ENCODE results near the gene KIFC3.

KIFC3 gene

GRCh38 chr16:57762365-57763040 lies 39.8 kb downstream of the KIFC3 start:
- Histone ChIP-seq H3K36me3 (replicated peaks; ENCODE audit: insufficient read depth, low read length) (no peaks in the 10 kb centered on the region), H4K20me1 (ENCODE audit: insufficient read depth, low read length) (no peaks in the 10 kb centered on the region), H3K4me1 (ENCODE audit: low read length) (no peaks in the 10 kb centered on the region), H3K4me2 (ENCODE audit: low read depth, low read length) (no peak overlapping the region), H2AFZ (ENCODE audit: low read length) (no peak overlapping the region), H3K27me3 (replicated peaks; ENCODE audit: insufficient read depth, low read length) (no peaks in the 10 kb centered on the region), H3K79me2 (ENCODE audit: low read length) (no peaks in the 10 kb centered on the region), H3K9me3 (replicated peaks; ENCODE audit: insufficient read depth, low read length) (no peaks in the 10 kb centered on the region), H3K9ac (ENCODE audit: low read length) (no peak overlapping the region), H3K9me2 (replicated peaks; ENCODE audit: insufficient read depth, low read length) (no peaks in the 10 kb centered on the region), H3K27ac (ENCODE audit: low read length) (no peak overlapping the region), H3F3A (ENCODE audit: insufficient read depth, low read length) (no peaks in the 10 kb centered on the region), H3K4me3 (ENCODE audit: low read length) (no peak overlapping the region)
- TF ChIP-seq EZH2phosphoT487 (IDR thresholded peaks at IDR 0.05; ENCODE audit: low read length) (no peak), CTCF (IDR thresholded peaks at IDR 0.05; ENCODE audit: low read length) (no peak), EZH2 (optimal IDR thresholded peaks at IDR 0.05; ENCODE audit: low read depth, low read length) (no peak)
- DNase-seq, result no peak

- no peaks in the 10 kb centered on the region for H3K36me3 ChIP-seq (replicated peaks; ENCODE audit: insufficient read depth, low read length)
- no peaks in the 10 kb centered on the region for H3K27me3 ChIP-seq (replicated peaks; ENCODE audit: insufficient read depth, low read length)
- no peak overlapping the region for H3K4me3 ChIP-seq (ENCODE audit: low read length)
- no peaks in the 10 kb centered on the region for H3K4me1 ChIP-seq (ENCODE audit: low read length)
- no peak for DNase-seq
- H3K9me2 ChIP-seq (replicated peaks; ENCODE audit: insufficient read depth, low read length), result no peaks in the 10 kb centered on the region
- no peak overlapping the region for H3K27ac ChIP-seq (ENCODE audit: low read length)
- H3F3A ChIP-seq (ENCODE audit: insufficient read depth, low read length), result no peaks in the 10 kb centered on the region
- H3K4me2 ChIP-seq (ENCODE audit: low read depth, low read length), result no peak overlapping the region
- no peak overlapping the region for H2AFZ ChIP-seq (ENCODE audit: low read length)
- no peak overlapping the region for H3K9ac ChIP-seq (ENCODE audit: low read length)
- no peaks in the 10 kb centered on the region for H3K9me3 ChIP-seq (replicated peaks; ENCODE audit: insufficient read depth, low read length)
- H3K79me2 ChIP-seq (ENCODE audit: low read length), result no peaks in the 10 kb centered on the region
- no peaks in the 10 kb centered on the region for H4K20me1 ChIP-seq (ENCODE audit: insufficient read depth, low read length)
- no peak for TF ChIP-seq CTCF (IDR thresholded peaks at IDR 0.05; ENCODE audit: low read length)
- TF ChIP-seq EZH2 (optimal IDR thresholded peaks at IDR 0.05; ENCODE audit: low read depth, low read length), result no peak
- TF ChIP-seq EZH2phosphoT487 (IDR thresholded peaks at IDR 0.05; ENCODE audit: low read length), result no peak
Observed at GRCh38 chr16:57761957-57762356, 40.3 kb downstream of the KIFC3 start.

GRCh38 chr16:57761301-57761700 lies 41.0 kb downstream of the KIFC3 start:
- no peak for DNase-seq
- Histone ChIP-seq H3K36me3 (replicated peaks; ENCODE audit: insufficient read depth, low read length) (no peaks in the 10 kb centered on the region), H3K4me1 (ENCODE audit: low read length) (no peaks in the 10 kb centered on the region), H4K20me1 (ENCODE audit: insufficient read depth, low read length) (no peaks in the 10 kb centered on the region), H3K4me3 (ENCODE audit: low read length) (no peak overlapping the region), H3F3A (ENCODE audit: insufficient read depth, low read length) (no peaks in the 10 kb centered on the region), H3K79me2 (ENCODE audit: low read length) (no peaks in the 10 kb centered on the region), H3K27ac (ENCODE audit: low read length) (no peak overlapping the region), H3K9ac (ENCODE audit: low read length) (no peak overlapping the region), H3K27me3 (replicated peaks; ENCODE audit: insufficient read depth, low read length) (no peaks in the 10 kb centered on the region), H3K9me3 (replicated peaks; ENCODE audit: insufficient read depth, low read length) (no peaks in the 10 kb centered on the region), H2AFZ (ENCODE audit: low read length) (no peak overlapping the region), H3K4me2 (ENCODE audit: low read depth, low read length) (no peak overlapping the region), H3K9me2 (replicated peaks; ENCODE audit: insufficient read depth, low read length) (no peaks in the 10 kb centered on the region)
- no peak for TF ChIP-seq CTCF (IDR thresholded peaks at IDR 0.05; ENCODE audit: low read length)
- TF ChIP-seq EZH2phosphoT487 (IDR thresholded peaks at IDR 0.05; ENCODE audit: low read length), result no peak
- TF ChIP-seq EZH2 (optimal IDR thresholded peaks at IDR 0.05; ENCODE audit: low read depth, low read length), result no peak
